GM12872 (cell line): Measurements from ENCODE around the gene PRG2.

Experiments used
- TF ChIP-seq, protein P1 (sequence below): IDR thresholded peaks from 3 replicates; pipeline ENCODE4 v1.5.1; 2011; ENCODE audit warnings: low read depth, mild to moderate bottlenecking, low read length, moderate library complexity; ENCODE audit not compliant: insufficient read depth

The PRG2 gene

GRCh38 chr11:57417056-57417455, 26.6 kb upstream of the PRG2 start:
- TF ChIP-seq, protein P1, sequence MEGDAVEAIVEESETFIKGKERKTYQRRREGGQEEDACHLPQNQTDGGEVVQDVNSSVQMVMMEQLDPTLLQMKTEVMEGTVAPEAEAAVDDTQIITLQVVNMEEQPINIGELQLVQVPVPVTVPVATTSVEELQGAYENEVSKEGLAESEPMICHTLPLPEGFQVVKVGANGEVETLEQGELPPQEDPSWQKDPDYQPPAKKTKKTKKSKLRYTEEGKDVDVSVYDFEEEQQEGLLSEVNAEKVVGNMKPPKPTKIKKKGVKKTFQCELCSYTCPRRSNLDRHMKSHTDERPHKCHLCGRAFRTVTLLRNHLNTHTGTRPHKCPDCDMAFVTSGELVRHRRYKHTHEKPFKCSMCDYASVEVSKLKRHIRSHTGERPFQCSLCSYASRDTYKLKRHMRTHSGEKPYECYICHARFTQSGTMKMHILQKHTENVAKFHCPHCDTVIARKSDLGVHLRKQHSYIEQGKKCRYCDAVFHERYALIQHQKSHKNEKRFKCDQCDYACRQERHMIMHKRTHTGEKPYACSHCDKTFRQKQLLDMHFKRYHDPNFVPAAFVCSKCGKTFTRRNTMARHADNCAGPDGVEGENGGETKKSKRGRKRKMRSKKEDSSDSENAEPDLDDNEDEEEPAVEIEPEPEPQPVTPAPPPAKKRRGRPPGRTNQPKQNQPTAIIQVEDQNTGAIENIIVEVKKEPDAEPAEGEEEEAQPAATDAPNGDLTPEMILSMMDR = no peak

DNA sequence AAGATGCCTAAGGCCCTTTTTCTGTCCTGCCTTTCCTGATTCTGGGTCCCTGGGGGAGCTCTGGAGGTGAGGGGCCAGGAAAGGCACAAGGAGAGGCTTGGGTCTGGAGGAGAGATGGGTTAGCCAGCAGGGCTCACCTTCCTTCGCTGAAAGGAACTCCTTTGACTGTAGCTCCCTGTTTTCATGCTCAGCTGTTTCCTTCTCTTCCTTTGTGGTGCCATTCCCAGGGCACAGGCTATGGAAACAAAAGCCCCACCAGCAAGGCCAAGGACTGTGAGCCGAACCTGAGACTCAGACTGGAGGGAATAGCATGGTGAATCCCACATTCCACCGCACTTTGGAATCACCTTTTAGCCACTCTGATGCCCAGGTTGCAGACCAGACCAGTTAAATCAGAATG, 26.0 kb upstream of the PRG2 start:
- TF ChIP-seq, protein P1 = no peak

GRCh38 chr11:57414612-57415212, 24.3 kb upstream of the PRG2 start:
- TF ChIP-seq, protein P1 = no peak

DNA sequence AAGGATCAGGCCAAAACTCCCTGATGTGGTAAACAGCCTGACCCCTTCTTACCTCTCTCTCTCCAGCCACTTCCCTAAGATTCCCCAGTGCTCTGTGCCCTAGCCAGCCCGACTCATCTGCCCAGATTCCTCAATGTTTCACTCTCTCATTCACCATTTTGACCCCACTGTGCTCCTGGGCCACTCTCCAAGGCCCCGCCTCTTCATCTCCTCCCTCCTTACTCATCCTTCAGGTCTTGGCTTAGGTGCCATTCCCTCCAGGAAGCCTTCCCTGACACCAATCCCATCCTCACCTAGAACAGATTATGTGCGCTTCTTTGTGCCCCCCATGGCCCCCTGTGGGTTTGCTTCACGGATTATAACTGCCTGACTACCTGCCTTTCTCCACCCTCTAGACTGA, 23.2 kb upstream of the PRG2 start:
- TF ChIP-seq, protein P1 = no peak

DNA sequence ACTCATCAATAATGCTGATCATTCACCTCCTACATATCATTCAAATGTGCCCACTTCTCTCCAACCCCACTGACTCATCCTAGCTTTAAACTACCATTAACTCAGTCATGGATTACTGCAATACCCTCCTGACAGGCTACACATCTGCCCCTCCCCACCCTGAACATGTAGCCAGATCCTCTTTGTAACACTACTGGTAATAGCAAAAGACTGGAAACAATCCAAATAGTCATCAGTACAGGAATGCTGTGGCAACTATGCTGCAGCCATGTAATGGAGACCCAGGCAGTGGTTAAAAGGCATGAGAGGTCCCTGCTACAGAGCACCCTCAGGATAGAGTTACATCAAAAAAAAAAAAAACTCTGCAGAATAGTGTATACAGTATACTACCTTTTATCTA, 19.8 kb upstream of the PRG2 start:
- TF ChIP-seq, protein P1 = no peak

DNA sequence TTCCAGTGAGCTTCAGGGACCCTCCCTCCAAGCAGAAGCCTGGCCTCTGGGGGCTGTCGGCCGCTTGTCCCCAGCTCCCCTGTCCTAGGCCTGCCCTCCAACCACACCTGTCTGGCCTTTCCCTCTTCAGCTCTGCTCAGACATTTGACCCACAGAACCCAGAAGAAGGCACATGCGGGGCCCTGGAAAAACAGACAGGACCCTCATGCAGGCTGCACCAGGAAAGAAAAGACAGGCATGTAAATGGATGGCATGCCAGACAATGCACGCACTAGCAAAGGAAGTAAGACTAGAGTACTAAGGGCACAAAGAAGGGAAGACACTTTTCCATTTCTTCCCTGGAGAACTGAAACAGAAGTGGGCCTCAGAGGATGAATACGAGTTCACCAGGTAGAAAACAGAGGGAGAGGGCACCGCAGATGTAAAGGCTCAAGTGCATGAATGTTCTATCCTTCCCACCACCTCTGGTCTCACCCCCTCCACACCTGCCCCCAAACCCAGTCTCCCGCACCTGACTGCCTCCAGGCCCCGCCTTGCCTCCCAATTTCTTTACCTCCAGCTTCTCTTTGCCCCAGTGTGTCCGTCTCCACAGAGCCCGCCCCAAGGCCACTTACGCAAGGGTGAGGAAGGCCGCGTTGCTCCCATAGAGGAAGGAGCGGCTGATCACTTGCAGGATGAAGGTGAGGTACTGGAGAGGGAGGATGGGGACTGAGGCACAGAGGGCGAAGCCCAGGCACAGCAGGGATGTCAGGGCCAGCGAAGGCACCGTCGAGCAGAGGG, 19.1 kb upstream of the PRG2 start:
- TF ChIP-seq, protein P1 = no peak

DNA sequence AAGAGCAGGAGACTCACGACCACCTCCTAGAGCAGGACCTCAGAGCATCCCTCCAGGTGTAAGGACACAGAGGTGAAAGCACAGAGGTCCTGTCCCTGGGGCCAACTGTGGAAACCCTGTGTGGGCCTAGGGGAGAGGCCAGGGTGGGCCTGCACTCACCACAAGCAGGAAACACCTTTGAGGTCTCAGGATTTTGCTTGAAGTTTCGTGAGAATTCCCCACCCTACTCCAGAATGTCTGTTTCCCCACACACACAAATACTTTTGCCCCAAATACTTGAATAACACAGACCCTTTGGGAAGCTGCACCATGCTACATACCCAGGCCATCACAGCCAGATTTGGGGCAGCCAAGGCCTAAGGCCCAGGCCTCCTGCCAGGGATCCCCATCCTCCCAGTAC, 18.3 kb upstream of the PRG2 start:
- TF ChIP-seq, protein P1 = no peak
